IPS DF 4.7 (cell line): Measurements from ENCODE around the gene CCDC93.

Experiments
- DNase-seq: peaks from one replicate; pipeline ENCODE4 v3.0.0-alpha.2; 2013; ENCODE audit warnings: low spot score; ENCODE audit errors: extremely low read depth

The CCDC93 gene, protein sequence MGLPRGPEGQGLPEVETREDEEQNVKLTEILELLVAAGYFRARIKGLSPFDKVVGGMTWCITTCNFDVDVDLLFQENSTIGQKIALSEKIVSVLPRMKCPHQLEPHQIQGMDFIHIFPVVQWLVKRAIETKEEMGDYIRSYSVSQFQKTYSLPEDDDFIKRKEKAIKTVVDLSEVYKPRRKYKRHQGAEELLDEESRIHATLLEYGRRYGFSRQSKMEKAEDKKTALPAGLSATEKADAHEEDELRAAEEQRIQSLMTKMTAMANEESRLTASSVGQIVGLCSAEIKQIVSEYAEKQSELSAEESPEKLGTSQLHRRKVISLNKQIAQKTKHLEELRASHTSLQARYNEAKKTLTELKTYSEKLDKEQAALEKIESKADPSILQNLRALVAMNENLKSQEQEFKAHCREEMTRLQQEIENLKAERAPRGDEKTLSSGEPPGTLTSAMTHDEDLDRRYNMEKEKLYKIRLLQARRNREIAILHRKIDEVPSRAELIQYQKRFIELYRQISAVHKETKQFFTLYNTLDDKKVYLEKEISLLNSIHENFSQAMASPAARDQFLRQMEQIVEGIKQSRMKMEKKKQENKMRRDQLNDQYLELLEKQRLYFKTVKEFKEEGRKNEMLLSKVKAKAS

DNA sequence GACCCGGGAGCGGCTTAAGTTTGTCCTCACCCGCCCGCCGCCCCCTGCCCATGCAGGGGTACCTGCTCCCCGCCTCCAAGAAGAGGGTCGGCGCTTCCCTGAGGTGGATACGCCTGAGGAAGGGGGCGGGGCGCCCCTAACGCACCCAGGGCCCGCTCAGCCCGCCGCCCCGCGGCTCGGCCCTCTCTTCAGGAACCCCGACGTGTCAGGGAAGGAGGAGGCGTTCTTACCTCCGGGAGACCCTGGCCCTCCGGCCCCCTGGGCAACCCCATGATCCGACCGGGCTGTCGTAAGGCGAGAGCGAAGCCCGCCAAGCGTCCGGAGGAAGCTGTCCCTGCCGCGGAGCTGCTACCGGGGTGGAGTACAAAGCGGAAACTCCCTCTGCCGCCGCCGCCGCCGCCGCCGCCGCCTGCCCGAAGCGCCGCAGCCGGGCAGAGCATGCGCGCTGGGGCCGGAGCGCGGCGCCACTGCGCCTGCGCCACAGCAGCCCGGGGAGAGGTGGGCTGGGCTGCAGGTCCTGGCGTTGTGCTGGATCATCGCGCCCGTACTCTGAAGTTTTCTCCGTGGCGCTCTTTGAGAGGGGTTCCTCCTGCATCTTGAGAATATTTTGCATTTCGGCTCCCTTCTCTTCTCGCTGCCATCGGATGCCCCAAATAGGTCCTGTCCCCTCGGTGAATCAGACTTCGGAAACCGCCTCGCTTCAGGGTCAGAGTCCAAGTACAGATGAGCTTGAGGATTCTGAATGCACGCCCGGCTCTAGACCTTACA is at the start of gene CCDC93:
TSS of gene CCDC93 (minus strand) at position 347 of the 768 bp plus-strand sequence. CDS start at position 272, 75 bp downstream.
- no peak for DNase-seq

DNA sequence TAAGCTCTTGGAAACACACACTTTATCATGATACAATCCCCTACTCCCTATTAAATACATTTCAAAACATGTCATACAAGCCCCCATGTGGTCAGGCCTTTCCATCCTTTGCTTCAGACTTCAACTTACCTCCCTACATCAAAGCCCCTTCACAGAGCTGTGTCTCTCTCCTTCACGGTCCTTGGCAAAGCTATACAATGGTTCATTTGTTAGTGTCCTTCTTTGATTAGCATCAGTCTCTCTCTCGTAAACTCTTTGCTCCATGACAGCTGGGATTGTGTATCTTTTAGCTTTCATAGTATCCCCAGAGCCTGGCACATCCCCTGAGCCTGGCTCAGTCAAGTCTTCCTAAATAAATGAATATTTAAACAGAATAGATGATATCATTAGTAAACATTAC is 48.8 kb upstream of the CCDC93 start:
- no peak for DNase-seq

DNA sequence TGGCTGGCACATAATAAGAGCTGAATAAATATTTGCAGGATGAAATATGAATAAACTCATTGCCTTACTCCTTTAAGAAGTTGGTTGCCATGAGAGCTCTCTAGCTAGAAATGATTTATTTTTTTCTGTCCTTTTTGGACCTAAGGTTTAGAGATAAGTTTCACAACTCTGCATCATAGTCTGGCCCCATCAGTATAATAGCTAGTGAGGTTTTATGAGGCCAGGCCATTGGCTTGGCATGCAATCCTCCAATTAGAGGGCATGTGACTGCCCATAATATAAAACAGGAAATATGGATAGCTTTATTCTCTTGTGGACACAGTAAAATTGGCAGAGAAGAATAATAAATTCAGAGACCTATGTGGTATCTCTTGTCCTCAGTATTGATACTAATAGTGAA is 48.2 kb upstream of the CCDC93 start:
- no peak for DNase-seq

DNA sequence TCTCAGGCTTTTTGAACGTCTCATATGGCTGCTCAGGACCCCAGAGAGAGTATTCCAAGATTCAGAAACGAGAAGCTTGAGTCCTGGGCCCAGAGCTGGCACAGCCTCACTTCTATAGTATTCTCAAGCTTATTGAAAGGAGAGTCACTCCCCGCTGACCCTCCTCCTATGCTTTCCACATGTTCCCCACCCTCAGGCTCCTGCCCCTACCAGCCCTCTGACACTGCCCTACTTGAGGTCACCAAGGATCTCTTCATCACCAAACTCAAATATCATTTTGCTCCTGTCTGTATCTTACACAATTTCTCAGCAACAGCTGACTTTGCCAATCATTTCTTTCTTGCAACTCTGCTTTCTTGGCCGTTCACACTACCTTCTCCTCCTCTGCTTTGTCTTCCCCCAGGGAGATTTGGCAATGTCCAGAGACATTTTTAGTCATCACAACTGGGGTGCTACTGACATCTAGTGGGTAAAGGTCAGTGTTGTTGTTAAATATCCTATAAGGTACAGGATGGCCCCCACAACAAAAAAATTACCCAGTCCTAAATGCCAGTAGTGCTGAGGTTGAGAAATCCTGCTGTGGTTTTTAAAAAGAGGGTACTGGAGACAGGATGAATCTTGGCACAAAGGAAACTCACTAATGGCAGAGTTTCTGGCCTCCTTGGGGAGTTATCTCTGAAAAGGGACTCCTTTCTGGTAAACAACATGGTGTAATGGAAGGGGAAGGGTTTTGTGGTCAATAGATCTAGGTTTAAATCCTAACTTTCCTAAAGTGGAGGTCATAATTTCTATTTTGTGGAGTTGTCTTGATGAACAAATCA is 47.5 kb upstream of the CCDC93 start:
- DNase-seq, result no peak

DNA sequence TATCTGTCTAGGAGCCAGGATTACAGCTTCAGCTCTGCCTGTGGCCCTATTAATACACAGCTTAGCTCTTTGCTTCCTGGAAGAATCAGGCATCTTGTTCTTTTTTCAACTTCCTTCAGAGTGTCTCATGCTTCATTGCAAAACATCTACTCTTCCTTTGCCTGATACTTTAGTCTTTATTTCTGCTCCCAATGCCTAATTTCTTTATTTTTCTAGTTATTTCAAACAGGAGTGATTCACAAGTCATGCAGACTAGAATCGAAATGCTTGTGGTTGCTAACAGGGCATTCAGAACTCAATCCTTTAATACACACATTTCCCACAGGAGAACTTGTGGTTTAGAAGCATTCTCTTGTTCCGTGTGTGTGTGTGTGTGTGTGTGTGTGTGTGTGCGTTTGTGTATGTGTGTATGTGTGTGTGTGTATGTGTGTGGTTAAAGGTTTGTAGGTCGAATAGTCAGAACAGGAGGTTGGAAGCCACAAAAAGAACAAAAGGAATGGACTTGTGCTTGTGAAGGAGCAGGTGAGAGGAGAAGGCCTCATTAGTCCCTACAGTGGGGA is 46.1 kb upstream of the CCDC93 start:
- no peak for DNase-seq

DNA sequence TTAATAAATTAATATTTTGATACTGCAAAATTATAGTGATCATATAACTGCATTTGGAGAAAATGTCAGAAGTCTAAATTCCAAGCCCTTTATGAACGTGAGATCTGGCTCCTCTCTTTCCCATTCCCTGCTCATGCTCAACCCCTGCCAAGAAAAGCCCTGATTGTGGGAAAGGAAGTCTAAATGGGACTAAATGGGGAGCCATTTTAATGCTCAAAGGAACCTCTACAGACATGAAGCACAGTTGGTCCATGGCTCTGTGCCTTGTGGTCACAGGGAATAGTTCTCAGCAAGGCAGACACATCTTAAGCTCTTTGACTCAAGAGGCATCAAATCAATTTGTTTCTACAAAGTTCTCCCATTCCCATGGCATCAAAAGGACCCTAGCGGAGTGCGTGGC is 45.1 kb upstream of the CCDC93 start:
- no peak for DNase-seq

DNA sequence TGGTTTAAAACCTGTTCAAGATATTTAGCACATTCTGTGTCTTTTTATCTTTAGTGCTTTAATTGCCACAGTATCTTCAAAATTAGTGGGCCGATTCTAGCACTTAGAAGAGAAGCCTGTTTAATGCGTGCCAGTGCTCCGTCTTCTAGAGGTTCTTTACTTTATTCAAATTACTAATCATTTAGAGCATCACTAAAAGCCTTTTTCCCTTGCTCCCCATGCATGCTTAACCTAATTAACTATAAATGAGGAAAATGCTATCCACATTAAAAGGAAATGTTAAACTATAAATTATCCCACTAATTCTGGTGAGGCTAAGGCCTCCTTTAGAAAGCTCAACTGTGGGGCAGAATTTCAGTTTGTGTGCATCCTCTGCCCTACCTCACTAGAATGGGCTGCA is 42.9 kb upstream of the CCDC93 start:
- no peak for DNase-seq

DNA sequence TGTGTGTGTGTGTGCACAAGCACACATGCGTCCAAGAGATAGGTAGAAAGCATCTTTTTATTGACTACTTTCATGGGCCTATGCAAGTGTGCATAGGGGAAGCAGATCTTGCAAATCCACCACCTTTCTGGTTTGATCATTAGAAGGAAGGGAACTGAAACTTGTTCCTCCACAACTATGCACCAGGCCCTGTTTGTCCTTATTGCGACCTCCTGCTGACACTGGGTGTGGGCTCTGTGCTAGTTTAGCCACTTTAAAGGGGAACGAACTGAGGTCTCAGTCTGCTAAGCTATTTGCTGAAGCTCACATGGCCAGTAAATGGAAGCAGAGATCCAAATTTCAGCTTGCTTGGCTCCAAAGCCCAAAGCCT is 42.3 kb upstream of the CCDC93 start:
- DNase-seq, result no peak

DNA sequence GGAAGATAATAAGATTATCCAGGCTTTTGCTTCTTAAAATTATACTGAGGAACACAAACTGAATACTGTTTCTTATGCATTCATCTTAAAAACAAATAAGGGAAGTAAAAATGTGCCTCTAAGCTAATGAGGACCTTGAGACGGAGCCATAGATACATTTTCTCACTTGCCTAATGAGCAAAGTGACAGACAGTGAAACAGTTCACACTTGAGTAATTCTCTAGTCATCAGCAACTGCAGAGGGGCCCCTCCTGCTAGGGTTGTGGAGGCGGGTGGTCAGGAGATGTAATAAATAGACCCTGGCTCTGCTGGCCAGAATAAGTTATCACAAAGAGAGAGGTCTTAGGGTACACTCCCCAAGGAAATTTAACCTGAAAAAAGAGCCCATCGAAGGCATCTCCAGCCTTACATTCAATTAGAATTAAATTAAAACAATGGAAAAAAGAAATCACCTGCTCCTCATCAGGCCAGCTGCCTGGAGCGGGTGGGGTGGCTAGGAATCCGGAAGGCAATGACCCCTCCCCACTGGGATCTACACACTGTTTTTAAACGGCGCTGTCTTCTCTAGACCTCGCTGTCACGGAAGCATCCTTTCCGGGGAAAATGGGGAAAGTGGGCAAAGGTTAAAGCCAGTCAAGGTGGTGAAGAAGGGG is 41.8 kb upstream of the CCDC93 start:
- no peak for DNase-seq

DNA sequence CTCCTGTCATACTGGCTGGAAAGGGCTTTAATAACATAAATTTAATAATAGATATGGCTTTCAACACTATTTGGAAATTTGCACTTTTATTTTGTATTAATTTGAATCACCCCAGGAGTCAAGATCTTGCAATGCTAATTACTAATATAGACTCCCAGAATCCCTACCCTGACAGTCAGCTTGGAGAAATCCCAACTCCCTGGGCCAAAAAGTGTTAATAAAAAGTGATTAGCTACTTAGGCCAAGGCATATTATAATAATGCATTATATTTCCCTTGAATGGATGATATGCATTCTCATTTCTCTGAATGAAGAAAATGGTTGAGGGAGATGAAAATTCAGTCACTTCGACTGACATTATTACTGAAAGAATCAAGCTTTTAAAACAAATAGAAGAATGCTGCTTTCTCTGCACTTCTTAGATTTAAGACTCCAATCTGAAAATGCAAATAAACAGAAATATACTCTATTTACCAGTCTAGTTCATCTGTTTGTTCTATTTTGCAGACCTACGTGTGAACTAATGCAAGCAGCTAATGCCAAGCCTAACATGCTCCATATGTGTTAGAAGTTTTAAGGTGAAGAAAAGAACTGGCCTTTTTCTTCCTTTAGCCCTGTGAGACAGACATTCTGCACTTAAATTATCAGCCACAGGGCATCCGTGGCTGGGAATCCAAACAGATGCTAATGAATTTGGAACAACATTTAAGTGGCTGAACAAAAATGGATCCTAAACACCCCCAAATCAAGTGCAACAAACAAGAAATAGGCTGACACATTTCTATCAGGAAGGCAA is 40.5 kb upstream of the CCDC93 start:
- DNase-seq, result no peak

DNA sequence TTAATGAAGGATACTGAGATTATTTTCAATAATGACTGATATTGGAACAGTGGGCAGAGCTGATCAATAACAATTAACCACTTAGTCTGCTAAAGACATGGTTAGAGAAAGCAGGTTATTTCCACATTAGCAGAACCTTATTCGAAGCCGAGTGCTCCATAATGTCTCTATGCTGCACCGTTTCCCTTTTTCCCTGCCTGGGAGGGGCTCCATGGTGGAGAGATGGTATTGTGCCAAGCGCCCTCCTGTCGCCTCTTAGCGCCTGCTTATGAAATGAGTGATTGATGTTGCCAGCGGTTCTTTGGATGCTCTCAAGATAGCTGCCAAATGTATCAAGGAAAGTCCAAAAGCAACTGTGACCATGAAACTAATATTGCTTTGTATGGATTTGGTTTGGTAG is 39.8 kb upstream of the CCDC93 start:
- no peak for DNase-seq

DNA sequence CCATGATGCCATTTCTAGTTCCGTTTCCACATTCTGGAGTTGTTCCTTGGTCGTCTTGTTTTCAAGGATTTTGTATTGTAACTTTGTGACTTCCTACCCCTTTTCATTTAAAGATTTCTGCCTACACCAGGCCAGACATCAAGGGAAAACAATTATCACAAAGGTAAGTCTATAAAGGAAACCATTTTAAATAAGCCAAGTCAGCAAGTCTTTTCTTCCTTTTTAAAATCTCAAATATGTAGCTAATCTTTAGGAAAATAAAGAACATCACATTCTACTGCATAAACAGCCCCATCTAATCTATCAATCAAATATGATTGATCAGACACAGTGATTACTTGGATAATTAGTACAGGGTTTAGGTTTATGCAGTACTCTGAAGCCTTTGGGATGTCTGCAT is 38.6 kb upstream of the CCDC93 start:
- DNase-seq, result no peak

DNA sequence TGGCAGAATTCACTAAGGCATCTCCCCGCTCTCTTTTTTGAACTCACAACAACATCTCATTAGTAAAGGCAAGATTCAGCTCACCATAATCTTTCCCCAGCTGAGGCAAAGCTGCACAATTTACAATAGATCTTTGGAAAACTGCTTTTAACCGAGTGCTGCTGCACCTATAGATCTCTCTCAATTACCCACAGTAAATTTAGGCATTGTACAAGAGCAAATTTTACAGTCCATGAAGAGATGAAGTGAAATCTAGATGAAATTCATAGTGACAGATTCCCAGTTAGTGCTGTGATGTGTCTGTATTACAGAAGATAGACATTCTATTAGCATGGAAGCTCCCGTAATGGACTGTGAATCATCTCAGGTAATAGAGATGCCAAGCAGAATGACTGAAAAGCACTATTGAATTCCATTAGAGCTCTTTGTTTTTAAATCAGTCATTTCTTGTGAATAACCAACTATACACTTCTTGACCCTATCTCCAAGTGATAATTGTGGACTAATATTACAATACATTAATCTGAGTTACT is 38.0 kb upstream of the CCDC93 start:
- no peak for DNase-seq

DNA sequence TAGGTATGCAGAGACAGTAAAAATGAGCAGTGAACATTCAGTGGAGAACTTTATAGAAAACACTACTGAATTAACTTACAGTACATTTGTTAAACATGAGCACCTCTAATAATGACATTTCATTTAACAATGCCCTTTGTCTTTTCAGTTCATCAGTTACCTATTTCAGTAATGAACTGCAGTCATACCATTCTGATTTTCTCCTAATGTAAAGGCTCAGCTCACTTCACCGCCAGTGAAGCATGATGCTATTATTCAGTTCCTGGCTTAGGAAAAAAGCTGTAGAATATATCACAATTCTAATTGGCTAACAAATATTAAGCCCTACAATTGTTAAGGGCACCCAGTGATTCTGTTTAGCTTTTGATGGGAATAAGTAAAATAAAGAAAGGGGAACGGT is 37.1 kb upstream of the CCDC93 start:
- no peak for DNase-seq

DNA sequence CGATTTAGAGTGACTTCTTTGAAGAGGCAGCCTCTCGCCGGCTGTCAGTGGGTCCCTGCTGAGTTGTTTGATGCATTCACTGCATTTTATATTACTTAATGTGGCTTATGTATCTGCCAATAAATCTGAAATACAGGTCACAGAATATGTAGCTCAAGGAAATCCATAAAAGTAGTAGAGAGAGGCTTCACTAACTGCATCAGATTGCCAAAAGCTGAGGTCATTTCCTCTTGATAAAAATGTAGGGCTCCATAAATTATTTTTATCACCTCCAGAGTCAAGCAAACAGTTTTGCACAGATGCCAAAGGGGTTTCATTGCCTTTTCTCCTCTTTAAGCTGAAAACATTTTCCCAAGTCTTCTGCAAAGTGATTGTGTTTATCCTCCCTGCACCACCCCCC is 36.5 kb upstream of the CCDC93 start:
- DNase-seq, result no peak

DNA sequence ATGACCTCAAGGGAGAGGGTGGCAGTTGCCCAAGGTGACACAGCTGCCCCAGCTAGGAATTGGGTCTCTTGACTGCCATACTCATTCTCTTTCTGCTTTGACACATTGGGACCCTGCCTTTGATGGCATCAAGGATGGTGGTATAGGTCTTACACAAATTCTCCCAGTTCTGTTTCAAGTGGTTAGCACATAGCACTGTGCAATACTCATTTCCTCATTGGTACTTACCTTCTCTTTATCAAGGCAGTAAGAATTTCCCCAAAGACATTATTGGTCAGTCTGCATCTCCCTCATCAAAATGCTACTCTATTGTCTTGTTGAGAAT is 35.9 kb upstream of the CCDC93 start:
- DNase-seq, result no peak

DNA sequence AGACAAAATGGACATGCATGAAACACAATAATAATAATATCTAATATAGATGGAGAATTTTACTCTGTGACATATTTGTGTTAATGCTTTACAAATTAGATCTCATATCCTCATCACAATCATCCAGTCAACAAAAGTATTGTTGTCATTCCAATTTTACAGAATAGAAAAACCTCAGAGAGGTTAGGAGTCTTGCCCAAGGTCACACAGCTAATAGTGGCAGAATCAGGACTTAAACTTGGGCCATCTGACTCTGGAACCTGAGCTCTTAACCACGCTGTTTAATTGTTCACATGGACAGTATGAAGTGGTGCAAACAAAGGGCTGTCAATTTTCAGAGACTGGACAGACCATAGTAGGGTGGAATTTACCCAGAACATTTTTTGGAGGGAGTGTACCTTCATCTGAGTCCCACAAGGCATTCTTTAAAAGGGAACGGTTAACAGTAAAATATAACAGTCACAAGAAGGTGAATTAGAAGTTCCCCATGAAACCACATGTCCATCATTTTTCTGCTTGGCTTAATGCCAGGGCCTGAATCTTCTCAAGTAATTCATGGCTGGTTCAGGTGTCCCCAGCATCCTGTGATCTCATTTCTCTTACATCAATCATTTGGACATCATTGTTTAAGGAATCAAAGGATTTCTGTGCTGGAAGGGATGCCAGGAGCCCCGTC is 35.4 kb upstream of the CCDC93 start:
- no peak for DNase-seq

DNA sequence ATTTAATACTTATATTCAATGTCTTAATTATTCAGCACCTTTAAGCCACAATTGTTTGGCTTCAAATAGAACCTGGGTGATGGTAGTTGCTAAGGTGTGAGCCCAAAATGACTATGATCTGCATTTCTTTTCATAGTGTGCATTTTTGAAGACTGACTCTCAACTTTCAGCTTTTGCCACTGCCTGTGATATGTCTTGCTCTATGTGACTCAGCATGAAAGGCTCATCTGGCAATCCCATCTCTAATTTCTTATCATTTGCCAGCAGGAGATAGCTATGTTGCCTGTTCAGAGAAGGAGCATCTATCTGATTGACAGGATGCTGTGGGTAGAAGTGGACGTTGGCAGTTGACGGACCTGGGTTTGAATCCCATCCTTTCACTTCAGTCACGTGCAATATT is 34.5 kb upstream of the CCDC93 start:
- DNase-seq, result no peak

DNA sequence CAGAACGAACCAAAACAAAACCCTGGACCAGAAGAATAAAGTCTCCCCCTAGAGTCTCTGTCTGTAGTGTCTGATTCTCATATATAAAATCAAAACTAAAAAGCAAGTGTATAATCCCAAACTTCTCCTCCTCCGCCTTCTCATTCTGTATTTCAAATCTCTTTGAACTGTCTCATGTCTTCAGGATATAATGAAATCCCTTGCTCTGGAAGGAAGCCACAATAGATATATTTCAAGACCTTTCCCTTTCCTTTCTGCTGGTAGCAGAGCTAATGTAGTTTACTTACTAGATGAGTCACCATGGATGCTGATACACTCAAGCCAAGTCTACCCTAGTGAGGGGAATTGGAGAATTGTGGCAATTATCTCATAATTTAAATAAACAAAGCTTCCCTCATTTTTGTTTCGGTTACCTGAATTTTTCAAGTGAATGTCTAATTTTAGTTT is 33.5 kb upstream of the CCDC93 start:
- no peak for DNase-seq
